GM12878 (cell line): ENCODE data around the gene VSTM1. TPM values are rescaled to one million over a fixed set of nuclear protein-coding genes. Genes with fewer than 3 reads are reported as not detected.

Source experiments
- ATAC-seq: fragments of 200-7000 bp; cut with Tn5 transposase; 3 replicates; pipeline ENCODE4 v1.9.1; 2020; ENCODE audit warnings: mild to moderate bottlenecking, moderate library complexity
- BruUV-seq: library from RNA; stranded (reverse); fragments of 400-500 nt; replicated peaks from 2 replicates; lab custom pipeline; 2021; lab: Mats Ljungman, UMichigan
- CTCF ChIA-PET: fragments of 300-600 bp; sonication (Branson Sonifier 250); formaldehyde crosslinking; extraction: SDS; loops from one replicate; lab custom pipeline; 2021; ENCODE audit warnings: inconsistent platforms; lab: Yijun Ruan, JAX
- POLR2A ChIA-PET: fragments of 350-600 bp; formaldehyde crosslinking; extraction: SDS; loops from one replicate; lab custom pipeline; 2021; ENCODE audit warnings: inconsistent platforms; lab: Charles Lee
- RAD21 ChIA-PET: fragments of 300-600 bp; sonication (Branson Sonifier 250); formaldehyde crosslinking; loops from one replicate; lab custom pipeline; 2023; ENCODE audit warnings: antibody characterized with exemption; ENCODE audit not compliant: unreplicated experiment; lab: Charles Lee
- SMC1A ChIA-PET: fragments of 300-600 bp; sonication (Branson Sonifier 250); formaldehyde crosslinking; loops from one replicate; lab custom pipeline; 2023; ENCODE audit not compliant: unreplicated experiment, uncharacterized antibody; lab: Charles Lee
- DNase-seq: peaks from one replicate; pipeline ENCODE4 v3.0.0-alpha.2; 2011; ENCODE audit warnings: low read depth, low spot score
- FAIRE-seq: peaks from 3 replicates; lab custom pipeline; 2011; peaks lifted over from hg19 to GRCh38; lab: Jason Lieb, UNC
- H2AFZ ChIP-seq: 2 replicates; pipeline ENCODE4 v1.6.0; 2011; ENCODE audit warnings: low read depth, low read length, control low read depth; ENCODE audit not compliant: control insufficient read depth
- H3K27ac ChIP-seq: 2 replicates; pipeline ENCODE4 v1.5.1; 2011; ENCODE audit warnings: control low read depth; ENCODE audit not compliant: control insufficient read depth, insufficient read depth
- H3K27me3 ChIP-seq, 2 experiments: replicated peaks in 1 of 2; 2 replicates each; pipeline versions ENCODE4 v1.6.0 to v1.6.1; 2011; ENCODE audit warnings: low read length in 1 of 2; ENCODE audit not compliant: control insufficient read depth in 2 of 2, insufficient read depth in 2 of 2
- H3K36me3 ChIP-seq, 2 experiments: 2 replicates each; pipeline ENCODE4 v1.5.1; 2011; ENCODE audit warnings: low read length in 1 of 2; ENCODE audit not compliant: control insufficient read depth in 2 of 2, insufficient read depth in 2 of 2
- H3K4me1 ChIP-seq: 2 replicates; pipeline ENCODE4 v1.6.1; 2011; ENCODE audit warnings: mild to moderate bottlenecking, low read length, moderate library complexity, mixed read lengths; ENCODE audit not compliant: control insufficient read depth, insufficient read depth
- H3K4me2 ChIP-seq: 2 replicates; pipeline ENCODE4 v1.6.0; 2011; ENCODE audit warnings: control low read depth; ENCODE audit not compliant: control insufficient read depth, insufficient read depth
- H3K4me3 ChIP-seq: fragments of 200-600 bp; sonication (generic); 2 replicates; pipeline ENCODE4 v1.5.1; 2016
- H3K79me2 ChIP-seq: 2 replicates; pipeline ENCODE4 v1.6.0; 2011; ENCODE audit warnings: low read length; ENCODE audit not compliant: control insufficient read depth, insufficient read depth
- H3K9ac ChIP-seq: 2 replicates; pipeline ENCODE4 v1.8.0; 2011; ENCODE audit warnings: low read length, control low read depth, mixed read lengths; ENCODE audit not compliant: control insufficient read depth, insufficient read depth
- H3K9me3 ChIP-seq: replicated peaks from 3 replicates; pipeline ENCODE4 v1.5.1; 2011; ENCODE audit warnings: mild to moderate bottlenecking, low read length; ENCODE audit not compliant: control insufficient read depth, insufficient read depth
- H4K20me1 ChIP-seq: 2 replicates; pipeline ENCODE4 v1.6.0; 2011; ENCODE audit not compliant: control insufficient read depth, insufficient read depth
- ASH2L ChIP-seq: fragments of 300-600, 200-600 bp; sonication (generic); IDR thresholded peaks from 2 replicates; pipeline ENCODE4 v1.6.1; 2017; ENCODE audit warnings: low read depth, mild to moderate bottlenecking, borderline replicate concordance
- E2F4 ChIP-seq: IDR thresholded peaks from 2 replicates; pipeline ENCODE4 v1.6.1; 2012; ENCODE audit warnings: low read depth, low read length, improper control_type of control experiment
- GATAD2B ChIP-seq: fragments of 450-650 bp; conservative IDR thresholded peaks from 2 replicates; pipeline ENCODE4 v1.6.1; 2017; ENCODE audit warnings: low read depth, mild to moderate bottlenecking, moderate library complexity
- RBBP5 ChIP-seq: fragments of 200-600 bp; sonication (generic); conservative IDR thresholded peaks from 2 replicates; pipeline ENCODE4 v1.6.1; 2016
- SIX5 ChIP-seq: IDR thresholded peaks from 2 replicates; pipeline ENCODE4 v1.6.1; 2011; ENCODE audit warnings: mild to moderate bottlenecking, low read depth, low read length, moderate library complexity; ENCODE audit not compliant: severe bottlenecking
- SMC3 ChIP-seq: IDR thresholded peaks from 2 replicates; pipeline ENCODE4 v1.6.1; 2011; ENCODE audit warnings: low read length, improper control_type of control experiment, borderline replicate concordance
- STAT3 ChIP-seq: IDR thresholded peaks from 2 replicates; pipeline ENCODE4 v1.6.1; 2011; ENCODE audit warnings: low read depth, low read length, improper control_type of control experiment
- ZNF217 ChIP-seq: fragments of 450-650 bp; IDR thresholded peaks from 2 replicates; pipeline ENCODE4 v1.6.1; 2017; ENCODE audit warnings: antibody characterized with exemption, mild to moderate bottlenecking
- ZNF622 ChIP-seq: fragments of 450-650 bp; IDR thresholded peaks from 2 replicates; pipeline ENCODE4 v1.6.1; 2017; ENCODE audit warnings: mild to moderate bottlenecking, inconsistent platforms
- ZSCAN29 ChIP-seq: fragments of 450-650 bp; IDR thresholded peaks from 2 replicates; pipeline ENCODE4 v1.6.1; 2017; ENCODE audit warnings: mild to moderate bottlenecking, moderate library complexity
- WGBS: methylation state at CpG from one replicate; pipeline ENCODE4 v1.1.6; 2016; ENCODE audit warnings: low lambda C conversion rate; ENCODE audit not compliant: insufficient replicate concordance, insufficient coverage; ENCODE audit errors: missing lambda C conversion rate; 5-methylcytosine and 5-hydroxymethylcytosine counted together
- in situ Hi-C: fragments of 300-500 bp; cut with MboI; formaldehyde crosslinking; loops from 9 replicates; pipeline ENCODE4 v1.14.3; 2018; ENCODE audit warnings: mixed read lengths
- intact Hi-C: fragments of 100-400 bp; cut with micrococcal nuclease; formaldehyde crosslinking; loops from one replicate; pipeline ENCODE4 v1.14.2; 2022; ENCODE audit not compliant: unreplicated experiment
- polyA plus RNA-seq, 11 experiments: library from polyadenylated mRNA; depleted of rRNA in 4 of 11; unstranded in 6 of 11; stranded (reverse) in 5 of 11; fragments of >200 nt; fragmentation: Nextera tagmentation in 4 of 11; fragmentation: Illumina TruSeq in 1 of 11; extraction: Ambion mirVana in 4 of 11; extraction: Trizol in 1 of 11; gene quantifications; 1 replicate in 1 of 11; 2 replicates in 10 of 11; pipeline versions ENCODE4 v1.2.1 to v1.2.3, GENCODE V29; 2011 to 2016; ENCODE audit warnings: inconsistent platforms in 2 of 11, missing spikeins in 2 of 11, low read depth in 1 of 11
- total RNA-seq, 4 experiments: library from RNA; depleted of rRNA in 3 of 4; stranded (reverse); fragments of >200 nt in 3 of 4; fragmentation: Illumina TruSeq in 1 of 4; extraction: Trizol in 1 of 4; gene quantifications; 2 replicates each; pipeline versions ENCODE4 v1.2.1 to v1.2.3, GENCODE V29; 2013 to 2021
- TF ChIP-seq, protein P1 (sequence below): fragments of 450-650 bp; IDR thresholded peaks from 2 replicates; pipeline ENCODE4 v1.6.1; 2017; ENCODE audit warnings: mild to moderate bottlenecking, moderate library complexity
- TF ChIP-seq, protein P2 (sequence below): fragments of 450-650 bp; IDR thresholded peaks from 2 replicates; pipeline ENCODE4 v1.6.1; 2017; ENCODE audit warnings: mild to moderate bottlenecking, moderate library complexity
- TF ChIP-seq, protein P3 (sequence below): IDR thresholded peaks from 2 replicates; pipeline ENCODE4 v1.6.1; 2012; ENCODE audit warnings: mild to moderate bottlenecking, low read depth, low read length

Gene VSTM1
- total and polyA plus RNA-seq, 10 of the 15 experiments (the other 5 are each of a cell fraction or from before 2014, with no cell fraction given) = not detected

DNA sequence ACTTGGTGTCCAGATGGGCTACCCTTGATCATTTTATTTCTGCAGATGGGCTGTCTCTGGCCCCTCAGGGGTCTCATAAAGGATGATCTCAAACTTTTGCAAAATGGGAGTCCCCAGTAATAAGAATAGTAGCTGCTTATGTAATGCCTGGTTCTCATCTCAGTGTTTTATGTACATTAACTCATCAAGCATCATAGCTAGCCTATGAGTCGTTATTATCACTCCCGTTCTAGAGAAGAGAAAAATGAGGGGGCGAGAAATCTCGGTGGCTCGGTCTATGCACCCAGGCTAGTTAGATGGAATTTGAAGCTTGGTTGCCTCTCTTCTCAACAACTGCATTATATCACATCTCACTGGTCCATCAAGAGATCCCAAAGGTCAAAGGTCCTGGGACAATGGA lies 68.9 kb downstream of the VSTM1 start:
- RAD21 ChIA-PET = no interaction called here
- no peaks in the 10 kb centered on the region for H3K27me3 ChIP-seq
- POLR2A ChIA-PET = no interaction called here
- no peak for TF ChIP-seq ZNF217
- TF ChIP-seq SMC3 = no peak
- no peak for TF ChIP-seq GATAD2B
- TF ChIP-seq, protein P1, sequence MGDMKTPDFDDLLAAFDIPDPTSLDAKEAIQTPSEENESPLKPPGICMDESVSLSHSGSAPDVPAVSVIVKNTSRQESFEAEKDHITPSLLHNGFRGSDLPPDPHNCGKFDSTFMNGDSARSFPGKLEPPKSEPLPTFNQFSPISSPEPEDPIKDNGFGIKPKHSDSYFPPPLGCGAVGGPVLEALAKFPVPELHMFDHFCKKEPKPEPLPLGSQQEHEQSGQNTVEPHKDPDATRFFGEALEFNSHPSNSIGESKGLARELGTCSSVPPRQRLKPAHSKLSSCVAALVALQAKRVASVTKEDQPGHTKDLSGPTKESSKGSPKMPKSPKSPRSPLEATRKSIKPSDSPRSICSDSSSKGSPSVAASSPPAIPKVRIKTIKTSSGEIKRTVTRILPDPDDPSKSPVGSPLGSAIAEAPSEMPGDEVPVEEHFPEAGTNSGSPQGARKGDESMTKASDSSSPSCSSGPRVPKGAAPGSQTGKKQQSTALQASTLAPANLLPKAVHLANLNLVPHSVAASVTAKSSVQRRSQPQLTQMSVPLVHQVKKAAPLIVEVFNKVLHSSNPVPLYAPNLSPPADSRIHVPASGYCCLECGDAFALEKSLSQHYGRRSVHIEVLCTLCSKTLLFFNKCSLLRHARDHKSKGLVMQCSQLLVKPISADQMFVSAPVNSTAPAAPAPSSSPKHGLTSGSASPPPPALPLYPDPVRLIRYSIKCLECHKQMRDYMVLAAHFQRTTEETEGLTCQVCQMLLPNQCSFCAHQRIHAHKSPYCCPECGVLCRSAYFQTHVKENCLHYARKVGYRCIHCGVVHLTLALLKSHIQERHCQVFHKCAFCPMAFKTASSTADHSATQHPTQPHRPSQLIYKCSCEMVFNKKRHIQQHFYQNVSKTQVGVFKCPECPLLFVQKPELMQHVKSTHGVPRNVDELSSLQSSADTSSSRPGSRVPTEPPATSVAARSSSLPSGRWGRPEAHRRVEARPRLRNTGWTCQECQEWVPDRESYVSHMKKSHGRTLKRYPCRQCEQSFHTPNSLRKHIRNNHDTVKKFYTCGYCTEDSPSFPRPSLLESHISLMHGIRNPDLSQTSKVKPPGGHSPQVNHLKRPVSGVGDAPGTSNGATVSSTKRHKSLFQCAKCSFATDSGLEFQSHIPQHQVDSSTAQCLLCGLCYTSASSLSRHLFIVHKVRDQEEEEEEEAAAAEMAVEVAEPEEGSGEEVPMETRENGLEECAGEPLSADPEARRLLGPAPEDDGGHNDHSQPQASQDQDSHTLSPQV = no peak
- TF ChIP-seq E2F4 = no peak
- no peak for TF ChIP-seq STAT3
- no peak for TF ChIP-seq ZSCAN29
- no peak for TF ChIP-seq RBBP5
- no peak for TF ChIP-seq ZNF622
- TF ChIP-seq, protein P2, sequence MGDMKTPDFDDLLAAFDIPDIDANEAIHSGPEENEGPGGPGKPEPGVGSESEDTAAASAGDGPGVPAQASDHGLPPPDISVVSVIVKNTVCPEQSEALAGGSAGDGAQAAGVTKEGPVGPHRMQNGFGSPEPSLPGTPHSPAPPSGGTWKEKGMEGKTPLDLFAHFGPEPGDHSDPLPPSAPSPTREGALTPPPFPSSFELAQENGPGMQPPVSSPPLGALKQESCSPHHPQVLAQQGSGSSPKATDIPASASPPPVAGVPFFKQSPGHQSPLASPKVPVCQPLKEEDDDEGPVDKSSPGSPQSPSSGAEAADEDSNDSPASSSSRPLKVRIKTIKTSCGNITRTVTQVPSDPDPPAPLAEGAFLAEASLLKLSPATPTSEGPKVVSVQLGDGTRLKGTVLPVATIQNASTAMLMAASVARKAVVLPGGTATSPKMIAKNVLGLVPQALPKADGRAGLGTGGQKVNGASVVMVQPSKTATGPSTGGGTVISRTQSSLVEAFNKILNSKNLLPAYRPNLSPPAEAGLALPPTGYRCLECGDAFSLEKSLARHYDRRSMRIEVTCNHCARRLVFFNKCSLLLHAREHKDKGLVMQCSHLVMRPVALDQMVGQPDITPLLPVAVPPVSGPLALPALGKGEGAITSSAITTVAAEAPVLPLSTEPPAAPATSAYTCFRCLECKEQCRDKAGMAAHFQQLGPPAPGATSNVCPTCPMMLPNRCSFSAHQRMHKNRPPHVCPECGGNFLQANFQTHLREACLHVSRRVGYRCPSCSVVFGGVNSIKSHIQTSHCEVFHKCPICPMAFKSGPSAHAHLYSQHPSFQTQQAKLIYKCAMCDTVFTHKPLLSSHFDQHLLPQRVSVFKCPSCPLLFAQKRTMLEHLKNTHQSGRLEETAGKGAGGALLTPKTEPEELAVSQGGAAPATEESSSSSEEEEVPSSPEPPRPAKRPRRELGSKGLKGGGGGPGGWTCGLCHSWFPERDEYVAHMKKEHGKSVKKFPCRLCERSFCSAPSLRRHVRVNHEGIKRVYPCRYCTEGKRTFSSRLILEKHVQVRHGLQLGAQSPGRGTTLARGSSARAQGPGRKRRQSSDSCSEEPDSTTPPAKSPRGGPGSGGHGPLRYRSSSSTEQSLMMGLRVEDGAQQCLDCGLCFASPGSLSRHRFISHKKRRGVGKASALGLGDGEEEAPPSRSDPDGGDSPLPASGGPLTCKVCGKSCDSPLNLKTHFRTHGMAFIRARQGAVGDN = no peak
- TF ChIP-seq ASH2L = no peak
- no peak for TF ChIP-seq SIX5
- TF ChIP-seq, protein P3, sequence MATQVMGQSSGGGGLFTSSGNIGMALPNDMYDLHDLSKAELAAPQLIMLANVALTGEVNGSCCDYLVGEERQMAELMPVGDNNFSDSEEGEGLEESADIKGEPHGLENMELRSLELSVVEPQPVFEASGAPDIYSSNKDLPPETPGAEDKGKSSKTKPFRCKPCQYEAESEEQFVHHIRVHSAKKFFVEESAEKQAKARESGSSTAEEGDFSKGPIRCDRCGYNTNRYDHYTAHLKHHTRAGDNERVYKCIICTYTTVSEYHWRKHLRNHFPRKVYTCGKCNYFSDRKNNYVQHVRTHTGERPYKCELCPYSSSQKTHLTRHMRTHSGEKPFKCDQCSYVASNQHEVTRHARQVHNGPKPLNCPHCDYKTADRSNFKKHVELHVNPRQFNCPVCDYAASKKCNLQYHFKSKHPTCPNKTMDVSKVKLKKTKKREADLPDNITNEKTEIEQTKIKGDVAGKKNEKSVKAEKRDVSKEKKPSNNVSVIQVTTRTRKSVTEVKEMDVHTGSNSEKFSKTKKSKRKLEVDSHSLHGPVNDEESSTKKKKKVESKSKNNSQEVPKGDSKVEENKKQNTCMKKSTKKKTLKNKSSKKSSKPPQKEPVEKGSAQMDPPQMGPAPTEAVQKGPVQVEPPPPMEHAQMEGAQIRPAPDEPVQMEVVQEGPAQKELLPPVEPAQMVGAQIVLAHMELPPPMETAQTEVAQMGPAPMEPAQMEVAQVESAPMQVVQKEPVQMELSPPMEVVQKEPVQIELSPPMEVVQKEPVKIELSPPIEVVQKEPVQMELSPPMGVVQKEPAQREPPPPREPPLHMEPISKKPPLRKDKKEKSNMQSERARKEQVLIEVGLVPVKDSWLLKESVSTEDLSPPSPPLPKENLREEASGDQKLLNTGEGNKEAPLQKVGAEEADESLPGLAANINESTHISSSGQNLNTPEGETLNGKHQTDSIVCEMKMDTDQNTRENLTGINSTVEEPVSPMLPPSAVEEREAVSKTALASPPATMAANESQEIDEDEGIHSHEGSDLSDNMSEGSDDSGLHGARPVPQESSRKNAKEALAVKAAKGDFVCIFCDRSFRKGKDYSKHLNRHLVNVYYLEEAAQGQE = no peak

More for the DNA sequence above, 68.9 kb downstream of the VSTM1 start:
- intact Hi-C loops (no loop called here), in situ Hi-C loops (no loop called here)
- H3K36me3 ChIP-seq = no peaks in the 10 kb centered on the region
- H3K4me2 ChIP-seq = no peak overlapping the region
- no peaks in the 10 kb centered on the region; the same call in 2 of the 3 replicates for H3K9me3 ChIP-seq
- no peak for FAIRE-seq
- no peak overlapping the region for H3K27ac ChIP-seq
- ATAC-seq = no peak
- SMC1A ChIA-PET = no interaction called here
- no peaks in the 10 kb centered on the region for H4K20me1 ChIP-seq
- WGBS = 1% methylated on average over 5 of the region's 5 CpGs
- H3K79me2 ChIP-seq = no peaks in the 10 kb centered on the region
- no peak for DNase-seq
- no TSS peak for BruUV-seq
- CTCF ChIA-PET = no interaction called here
- no peak overlapping the region for H2AFZ ChIP-seq
- no peak overlapping the region for H3K9ac ChIP-seq
- no peaks in the 10 kb centered on the region for H3K4me1 ChIP-seq
- H3K4me3 ChIP-seq = no peak overlapping the region
